GM12878 (cell line): Measurements from ENCODE around the gene WWOX. TPM values are rescaled to one million over a fixed set of nuclear protein-coding genes. Genes with fewer than 3 reads are reported as not detected.

Experiments
- ATAC-seq: fragments of 200-7000 bp; cut with Tn5 transposase; 3 replicates; pipeline ENCODE4 v1.9.1; 2020; ENCODE audit warnings: mild to moderate bottlenecking, moderate library complexity
- BruUV-seq: library from RNA; stranded (reverse); fragments of 400-500 nt; replicated peaks from 2 replicates; lab custom pipeline; 2021; lab: Mats Ljungman, UMichigan
- CTCF ChIA-PET: fragments of 300-600 bp; sonication (Branson Sonifier 250); formaldehyde crosslinking; extraction: SDS; loops from one replicate; lab custom pipeline; 2021; ENCODE audit warnings: inconsistent platforms; lab: Yijun Ruan, JAX
- POLR2A ChIA-PET: fragments of 350-600 bp; formaldehyde crosslinking; extraction: SDS; loops from one replicate; lab custom pipeline; 2021; ENCODE audit warnings: inconsistent platforms; lab: Charles Lee
- RAD21 ChIA-PET: fragments of 300-600 bp; sonication (Branson Sonifier 250); formaldehyde crosslinking; loops from one replicate; lab custom pipeline; 2023; ENCODE audit warnings: antibody characterized with exemption; ENCODE audit not compliant: unreplicated experiment; lab: Charles Lee
- SMC1A ChIA-PET: fragments of 300-600 bp; sonication (Branson Sonifier 250); formaldehyde crosslinking; loops from one replicate; lab custom pipeline; 2023; ENCODE audit not compliant: unreplicated experiment, uncharacterized antibody; lab: Charles Lee
- DNase-seq: peaks from one replicate; pipeline ENCODE4 v3.0.0-alpha.2; 2011; ENCODE audit warnings: low read depth, low spot score
- FAIRE-seq: peaks from 3 replicates; lab custom pipeline; 2011; peaks lifted over from hg19 to GRCh38; lab: Jason Lieb, UNC
- H2AFZ ChIP-seq: 2 replicates; pipeline ENCODE4 v1.6.0; 2011; ENCODE audit warnings: low read depth, low read length, control low read depth; ENCODE audit not compliant: control insufficient read depth
- H3K27ac ChIP-seq: 2 replicates; pipeline ENCODE4 v1.5.1; 2011; ENCODE audit warnings: control low read depth; ENCODE audit not compliant: control insufficient read depth, insufficient read depth
- H3K27me3 ChIP-seq, 2 experiments: replicated peaks in 1 of 2; 2 replicates each; pipeline versions ENCODE4 v1.6.0 to v1.6.1; 2011; ENCODE audit warnings: low read length in 1 of 2; ENCODE audit not compliant: control insufficient read depth in 2 of 2, insufficient read depth in 2 of 2
- H3K36me3 ChIP-seq, 2 experiments: 2 replicates each; pipeline ENCODE4 v1.5.1; 2011; ENCODE audit warnings: low read length in 1 of 2; ENCODE audit not compliant: control insufficient read depth in 2 of 2, insufficient read depth in 2 of 2
- H3K4me1 ChIP-seq: 2 replicates; pipeline ENCODE4 v1.6.1; 2011; ENCODE audit warnings: mild to moderate bottlenecking, low read length, moderate library complexity, mixed read lengths; ENCODE audit not compliant: control insufficient read depth, insufficient read depth
- H3K4me2 ChIP-seq: 2 replicates; pipeline ENCODE4 v1.6.0; 2011; ENCODE audit warnings: control low read depth; ENCODE audit not compliant: control insufficient read depth, insufficient read depth
- H3K4me3 ChIP-seq: fragments of 200-600 bp; sonication (generic); 2 replicates; pipeline ENCODE4 v1.5.1; 2016
- H3K79me2 ChIP-seq: 2 replicates; pipeline ENCODE4 v1.6.0; 2011; ENCODE audit warnings: low read length; ENCODE audit not compliant: control insufficient read depth, insufficient read depth
- H3K9ac ChIP-seq: 2 replicates; pipeline ENCODE4 v1.8.0; 2011; ENCODE audit warnings: low read length, control low read depth, mixed read lengths; ENCODE audit not compliant: control insufficient read depth, insufficient read depth
- H3K9me3 ChIP-seq: replicated peaks from 3 replicates; pipeline ENCODE4 v1.5.1; 2011; ENCODE audit warnings: mild to moderate bottlenecking, low read length; ENCODE audit not compliant: control insufficient read depth, insufficient read depth
- H4K20me1 ChIP-seq: 2 replicates; pipeline ENCODE4 v1.6.0; 2011; ENCODE audit not compliant: control insufficient read depth, insufficient read depth
- EGR1 ChIP-seq, 2 experiments: IDR thresholded peaks; 1 replicate in 1 of 2; 2 replicates in 1 of 2; pipeline ENCODE4 v1.6.1; 2011 to 2012; ENCODE audit warnings: low read depth in 2 of 2, low read length in 2 of 2, borderline replicate concordance in 1 of 2, mild to moderate bottlenecking in 1 of 2, moderate library complexity in 1 of 2
- HDAC6 ChIP-seq: fragments of 200-600 bp; sonication (generic); IDR thresholded peaks from one replicate; pipeline ENCODE4 v1.8.0; 2017; ENCODE audit warnings: antibody characterized with exemption; ENCODE audit not compliant: unreplicated experiment
- KAT2A ChIP-seq: conservative IDR thresholded peaks from 2 replicates; pipeline ENCODE4 v1.6.1; 2011; ENCODE audit warnings: low read depth, low read length; ENCODE audit not compliant: control insufficient read depth
- MXI1 ChIP-seq: fragments of 150-350 bp; IDR thresholded peaks from 2 replicates; pipeline ENCODE4 v1.6.1; 2011; ENCODE audit warnings: low read depth, mild to moderate bottlenecking, inconsistent platforms, low read length, improper control_type of control experiment
- NKRF ChIP-seq: fragments of 450-650 bp; conservative IDR thresholded peaks from 2 replicates; pipeline ENCODE4 v1.6.1; 2017; ENCODE audit warnings: mild to moderate bottlenecking, moderate library complexity
- RAD51 ChIP-seq: fragments of 450-650 bp; IDR thresholded peaks from 2 replicates; pipeline ENCODE4 v1.6.1; 2016; ENCODE audit warnings: moderate library complexity, mild to moderate bottlenecking, inconsistent platforms
- SMC3 ChIP-seq: IDR thresholded peaks from 2 replicates; pipeline ENCODE4 v1.6.1; 2011; ENCODE audit warnings: low read length, improper control_type of control experiment, borderline replicate concordance
- WGBS: methylation state at CpG from one replicate; pipeline ENCODE4 v1.1.6; 2016; ENCODE audit warnings: low lambda C conversion rate; ENCODE audit not compliant: insufficient replicate concordance, insufficient coverage; ENCODE audit errors: missing lambda C conversion rate; 5-methylcytosine and 5-hydroxymethylcytosine counted together
- in situ Hi-C: fragments of 300-500 bp; cut with MboI; formaldehyde crosslinking; loops from 9 replicates; pipeline ENCODE4 v1.14.3; 2018; ENCODE audit warnings: mixed read lengths
- intact Hi-C: fragments of 100-400 bp; cut with micrococcal nuclease; formaldehyde crosslinking; loops from one replicate; pipeline ENCODE4 v1.14.2; 2022; ENCODE audit not compliant: unreplicated experiment
- polyA plus RNA-seq, 11 experiments: library from polyadenylated mRNA; depleted of rRNA in 4 of 11; unstranded in 6 of 11; stranded (reverse) in 5 of 11; fragments of >200 nt; fragmentation: Nextera tagmentation in 4 of 11; fragmentation: Illumina TruSeq in 1 of 11; extraction: Ambion mirVana in 4 of 11; extraction: Trizol in 1 of 11; gene quantifications; 1 replicate in 1 of 11; 2 replicates in 10 of 11; pipeline versions ENCODE4 v1.2.1 to v1.2.3, GENCODE V29; 2011 to 2016; ENCODE audit warnings: inconsistent platforms in 2 of 11, missing spikeins in 2 of 11, low read depth in 1 of 11
- total RNA-seq, 4 experiments: library from RNA; depleted of rRNA in 3 of 4; stranded (reverse); fragments of >200 nt in 3 of 4; fragmentation: Illumina TruSeq in 1 of 4; extraction: Trizol in 1 of 4; gene quantifications; 2 replicates each; pipeline versions ENCODE4 v1.2.1 to v1.2.3, GENCODE V29; 2013 to 2021
- TF ChIP-seq, protein P1 (sequence below): IDR thresholded peaks from 2 replicates; pipeline ENCODE4 v1.6.1; 2012; ENCODE audit warnings: low read depth, low read length, improper control_type of control experiment

Gene WWOX
- total and polyA plus RNA-seq, 10 of the 15 experiments (the other 5 are each of a cell fraction or from before 2014, with no cell fraction given): 2.8 to 24.4 (median 17.8) TPM

- TF ChIP-seq NKRF (no peak), EGR1 (IDR thresholded peaks at IDR 0.05; ENCODE audit: borderline replicate concordance in 1 of 2, low read depth in 2 of 2, low read length in 2 of 2) (no peak), HDAC6 (no peak), RAD51 (no peak), SMC3 (no peak), MXI1 (no peak)
- TF ChIP-seq, protein P1, sequence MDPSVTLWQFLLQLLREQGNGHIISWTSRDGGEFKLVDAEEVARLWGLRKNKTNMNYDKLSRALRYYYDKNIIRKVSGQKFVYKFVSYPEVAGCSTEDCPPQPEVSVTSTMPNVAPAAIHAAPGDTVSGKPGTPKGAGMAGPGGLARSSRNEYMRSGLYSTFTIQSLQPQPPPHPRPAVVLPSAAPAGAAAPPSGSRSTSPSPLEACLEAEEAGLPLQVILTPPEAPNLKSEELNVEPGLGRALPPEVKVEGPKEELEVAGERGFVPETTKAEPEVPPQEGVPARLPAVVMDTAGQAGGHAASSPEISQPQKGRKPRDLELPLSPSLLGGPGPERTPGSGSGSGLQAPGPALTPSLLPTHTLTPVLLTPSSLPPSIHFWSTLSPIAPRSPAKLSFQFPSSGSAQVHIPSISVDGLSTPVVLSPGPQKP: no peak
Observed at GRCh38 chr16:78365366-78365765, 265.9 kb downstream of the WWOX start (continued).

GRCh38 chr16:78368121-78369102 lies 269.0 kb downstream of the WWOX start:
- CTCF ChIA-PET: no interaction called here
- Histone ChIP-seq H3K36me3 (no peaks in the 10 kb centered on the region), H2AFZ (no peak overlapping the region), H3K4me2 (no peak overlapping the region), H3K4me3 (no peak overlapping the region), H3K27me3 (no peaks in the 10 kb centered on the region), H3K9ac (no peak overlapping the region), H3K27ac (no peak overlapping the region)
- no TSS peak for BruUV-seq
- POLR2A ChIA-PET: no interaction called here
- in situ Hi-C loops (no loop called here), intact Hi-C loops (no loop called here)
- no peak for FAIRE-seq
- TF ChIP-seq KAT2A: no peak
- TF ChIP-seq, all 136 proteins: peak for 0
- 51% methylated on average over 10 of the region's 10 CpGs for WGBS
- Histone ChIP-seq H3K79me2 (no peaks in the 10 kb centered on the region), H3K9me3 (no peaks in the 10 kb centered on the region), H4K20me1 (no peaks in the 10 kb centered on the region), H3K4me1 (no peaks in the 10 kb centered on the region)
- no peak for DNase-seq
- RAD21 ChIA-PET: no interaction called here
- SMC1A ChIA-PET: interaction anchor here (1.1 kb wide), 1 partner anchor 9 kb away, joined by 3 read pairs; no protein-coding TSS in a partner anchor
- no peak for ATAC-seq
